Umbilical cord (tissue), 2 donors: ENCODE results near the gene RHBDL1. TPM values are rescaled to one million over a fixed set of nuclear protein-coding genes. Genes with fewer than 3 reads are reported as not detected.

ENCODE experiments used
- DNase-seq: peaks from one replicate; pipeline ENCODE4 v3.0.0-alpha.2; 2015; ENCODE audit warnings: low spot score
- total RNA-seq: library from RNA; depleted of rRNA; stranded (reverse); fragments of >200 nt; gene quantifications from one replicate; pipeline ENCODE4 v1.2.3, GENCODE V29; 2014; ENCODE audit warnings: low replicate concordance; ENCODE audit not compliant: insufficient read depth

RHBDL1 gene
- total RNA-seq, 1 donor from 2014 or later = 1.9 TPM

GRCh38 chr16:652454-653305 is 22.8 kb upstream of the RHBDL1 start:
- DNase-seq = no peak

GRCh38 chr16:654034-654433 is 21.4 kb upstream of the RHBDL1 start:
- no peak for DNase-seq

- no peak for DNase-seq
Observed at GRCh38 chr16:657487-657886, 18.0 kb upstream of the RHBDL1 start.

- DNase-seq = no peak
Observed at GRCh38 chr16:658679-659571, 16.5 kb upstream of the RHBDL1 start.

GRCh38 chr16:659618-660017 is 15.9 kb upstream of the RHBDL1 start:
- DNase-seq = no peak

GRCh38 chr16:660132-660458 is 15.4 kb upstream of the RHBDL1 start:
- no peak for DNase-seq

- DNase-seq = peak; percentile 66
Observed at GRCh38 chr16:660459-661183, 14.8 kb upstream of the RHBDL1 start.

- no peak for DNase-seq
Observed at GRCh38 chr16:661184-661821, 14.2 kb upstream of the RHBDL1 start.

GRCh38 chr16:662095-662494 is 13.4 kb upstream of the RHBDL1 start:
- no peak for DNase-seq

GRCh38 chr16:662597-662996 is 12.9 kb upstream of the RHBDL1 start:
- DNase-seq = no peak

GRCh38 chr16:666572-666971 is 8.9 kb upstream of the RHBDL1 start:
- DNase-seq = no peak

GRCh38 chr16:667113-667779 is 8.2 kb upstream of the RHBDL1 start:
- DNase-seq = no peak

GRCh38 chr16:667780-668518 is 7.5 kb upstream of the RHBDL1 start, which contains the start of gene RHOT2:
RHOT2 (plus strand) TSS chr16:668132; CDS start chr16:668200, 68 bp downstream.
- DNase-seq = peak; percentile 94

- no peak for DNase-seq
Observed at GRCh38 chr16:668519-669171, 6.8 kb upstream of the RHBDL1 start.

- DNase-seq = no peak
Observed at GRCh38 chr16:669666-670065, 5.8 kb upstream of the RHBDL1 start.

GRCh38 chr16:670485-671352 is 4.8 kb upstream of the RHBDL1 start:
- DNase-seq = no peak

- no peak for DNase-seq
Observed at GRCh38 chr16:671353-672131, 3.9 kb upstream of the RHBDL1 start.

GRCh38 chr16:672371-672770 is 3.1 kb upstream of the RHBDL1 start:
- no peak for DNase-seq
